ENCODE measurements around the gene ULK4. TPM values are rescaled to one million over a fixed set of nuclear protein-coding genes. Genes with fewer than 3 reads are reported as not detected.

The ULK4 gene
- total RNA-seq, 2 donors from 2014 or later = 30.5 to 31.5 TPM

DNA sequence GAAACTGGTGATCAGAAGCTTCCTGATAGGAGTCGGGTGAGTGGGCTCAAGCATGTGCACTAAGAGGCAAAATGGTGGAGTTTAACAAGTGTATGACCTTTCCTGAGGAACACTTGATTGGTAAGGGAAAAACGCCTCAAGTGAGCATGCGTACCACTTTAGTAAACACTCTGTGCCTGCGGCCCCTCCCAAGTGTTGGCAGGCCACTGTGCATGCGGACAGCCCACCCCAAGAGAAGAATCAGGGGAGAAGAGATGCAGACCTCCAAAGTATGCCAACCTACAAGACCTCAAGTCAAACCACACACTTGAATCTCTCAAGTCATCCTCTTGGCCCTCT is 640.3 kb downstream of the ULK4 start:
- ATAC-seq (no peak), DNase-seq (no peak)
- H3K27me3 Mint-ChIP-seq = no peaks in the 10 kb centered on the region
- H3K27ac Mint-ChIP-seq = no peak overlapping the region
- H3K36me3 Mint-ChIP-seq (ENCODE audit: low read depth) = peaks cover 2% of the 10 kb centered on the region
- H3K9me3 ChIP-seq (ENCODE audit: control insufficient read depth, low read length, poor library complexity, severe bottlenecking) = no peaks in the 10 kb centered on the region
- no peak overlapping the region for H3K4me3 Mint-ChIP-seq
- H3K4me1 Mint-ChIP-seq = no peaks in the 10 kb centered on the region

DNA sequence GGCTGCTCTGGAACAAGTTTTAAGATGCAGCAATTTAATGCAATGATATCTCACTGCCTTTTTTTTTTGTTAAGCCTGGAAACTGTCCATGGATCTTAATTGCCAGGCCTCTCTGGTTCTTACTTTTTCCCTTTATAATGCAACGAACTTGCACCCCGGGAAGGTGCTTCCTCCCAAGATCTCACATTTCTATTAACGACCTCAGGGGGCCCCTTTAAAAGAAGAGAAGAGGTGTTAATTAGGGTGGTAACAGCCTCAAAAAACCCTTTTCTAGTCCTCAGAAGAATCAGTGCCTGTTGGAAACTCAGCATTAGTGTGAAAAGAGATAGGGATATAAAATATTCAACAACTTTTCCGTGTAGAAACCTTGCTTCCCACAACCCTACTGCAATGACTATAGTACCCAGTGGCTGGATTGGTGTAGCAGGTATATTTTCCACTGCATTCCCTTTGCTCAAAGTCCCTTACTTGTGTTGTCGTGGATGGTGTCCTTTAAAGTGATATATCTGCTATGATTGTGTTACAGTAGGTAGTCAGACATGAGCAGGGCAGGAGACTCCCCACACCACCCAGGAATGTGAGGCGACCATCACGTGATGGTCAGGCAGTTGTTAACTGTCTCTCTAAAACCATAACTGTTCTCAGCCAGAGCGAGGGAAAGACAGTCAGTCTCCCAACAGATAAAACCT is 640.8 kb downstream of the ULK4 start:
- DNase-seq (no peak), ATAC-seq (no peak)
- no peaks in the 10 kb centered on the region for H3K4me1 Mint-ChIP-seq
- no peak overlapping the region for H3K4me3 Mint-ChIP-seq
- no peaks in the 10 kb centered on the region for H3K9me3 ChIP-seq (ENCODE audit: control insufficient read depth, low read length, poor library complexity, severe bottlenecking)
- H3K27ac Mint-ChIP-seq = no peak overlapping the region
- no peaks in the 10 kb centered on the region for H3K27me3 Mint-ChIP-seq
- peaks cover 2% of the 10 kb centered on the region for H3K36me3 Mint-ChIP-seq (ENCODE audit: low read depth)

DNA sequence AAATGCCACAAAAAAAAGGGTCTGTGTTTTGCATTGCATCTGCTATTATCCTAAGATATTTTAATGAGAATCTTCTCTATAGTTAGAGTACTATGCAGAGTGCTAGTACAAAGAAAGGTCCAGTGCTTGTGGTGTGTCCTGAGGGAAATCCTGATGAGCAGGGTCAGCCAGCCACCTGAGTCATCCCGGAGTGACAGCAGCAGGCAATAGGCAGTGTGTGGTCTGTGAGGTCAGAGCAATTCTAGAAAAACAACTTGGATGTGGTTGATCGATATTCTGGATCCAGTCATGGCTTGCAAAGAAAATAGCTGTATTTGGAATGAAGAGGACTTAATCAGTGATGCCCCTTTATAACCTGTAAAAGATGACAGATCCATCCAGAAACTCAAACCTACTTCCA is 643.4 kb downstream of the ULK4 start:
- H3K9me3 ChIP-seq (ENCODE audit: control insufficient read depth, low read length, poor library complexity, severe bottlenecking) = no peaks in the 10 kb centered on the region
- Mint-ChIP-seq H3K4me1 (no peaks in the 10 kb centered on the region), H3K27ac (no peak overlapping the region), H3K36me3 (ENCODE audit: low read depth) (peaks cover 2% of the 10 kb centered on the region), H3K4me3 (no peak overlapping the region), H3K27me3 (no peaks in the 10 kb centered on the region)
- ATAC-seq (no peak), DNase-seq (no peak)

DNA sequence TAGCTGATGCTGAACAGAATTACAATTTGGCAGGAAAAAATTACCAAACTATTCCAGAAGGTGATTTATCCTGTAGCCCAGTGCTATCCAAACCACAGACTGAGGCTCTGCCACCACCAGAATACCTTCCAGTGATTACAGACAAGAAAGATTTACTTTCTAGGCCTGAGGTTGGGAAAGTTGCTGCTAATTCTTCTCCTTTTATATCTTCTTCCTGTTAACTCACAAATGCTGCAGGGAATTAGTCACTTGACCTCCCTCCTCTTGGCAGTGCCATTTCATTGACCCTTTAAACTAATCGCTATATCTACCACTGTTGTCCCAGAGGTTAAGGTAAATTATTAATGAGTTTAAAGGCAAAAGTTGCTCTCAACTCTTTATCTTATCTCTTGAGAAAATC is 644.2 kb downstream of the ULK4 start:
- no peak for ATAC-seq
- Mint-ChIP-seq H3K36me3 (ENCODE audit: low read depth) (peaks cover 2% of the 10 kb centered on the region), H3K4me1 (no peaks in the 10 kb centered on the region), H3K4me3 (no peak overlapping the region), H3K27ac (no peak overlapping the region), H3K27me3 (no peaks in the 10 kb centered on the region)
- H3K9me3 ChIP-seq (ENCODE audit: control insufficient read depth, low read length, poor library complexity, severe bottlenecking) = no peaks in the 10 kb centered on the region
- no peak for DNase-seq

DNA sequence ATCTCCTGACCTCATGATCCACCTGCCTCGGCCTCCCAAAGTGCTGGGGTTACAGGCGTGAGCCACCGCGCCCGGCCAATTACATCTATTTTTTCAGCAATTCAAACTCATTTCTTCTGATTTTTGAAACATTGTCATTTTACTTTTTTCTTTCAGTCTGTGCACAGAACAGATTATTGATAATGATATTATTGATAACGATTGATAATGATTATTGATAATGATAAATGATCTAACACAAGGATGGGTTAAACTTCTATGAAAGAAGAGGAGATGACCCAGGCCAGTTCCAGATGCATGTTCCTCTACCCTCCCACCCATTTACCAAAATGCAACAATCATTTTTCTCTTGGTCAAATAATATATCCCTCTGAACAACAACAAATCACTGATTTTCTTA is 644.6 kb downstream of the ULK4 start:
- H3K9me3 ChIP-seq (ENCODE audit: control insufficient read depth, low read length, poor library complexity, severe bottlenecking) = no peaks in the 10 kb centered on the region
- H3K36me3 Mint-ChIP-seq (ENCODE audit: low read depth) = peaks cover 2% of the 10 kb centered on the region
- ATAC-seq (no peak), DNase-seq (no peak)
- no peak overlapping the region for H3K4me3 Mint-ChIP-seq
- no peaks in the 10 kb centered on the region for H3K4me1 Mint-ChIP-seq
- no peak overlapping the region for H3K27ac Mint-ChIP-seq
- H3K27me3 Mint-ChIP-seq = no peaks in the 10 kb centered on the region

DNA sequence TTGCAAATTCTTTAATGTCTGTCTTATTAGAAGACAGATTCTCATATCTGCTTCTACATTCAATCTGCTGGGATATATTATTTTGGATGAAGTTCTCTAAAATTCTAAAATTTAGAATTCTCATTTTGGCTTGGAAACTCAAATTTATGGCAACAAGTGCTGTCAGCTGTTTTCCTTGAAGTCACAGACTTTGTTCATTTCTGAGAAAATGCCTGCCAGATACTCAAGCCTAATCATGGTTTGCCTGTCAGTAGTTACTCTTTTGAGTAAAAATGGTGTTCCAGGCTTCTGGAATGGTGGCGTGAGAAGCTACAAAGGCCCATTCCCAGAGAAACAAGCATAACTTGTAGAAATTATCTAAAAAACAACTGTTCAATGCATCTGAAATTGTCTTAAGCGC is 646.8 kb downstream of the ULK4 start:
- DNase-seq = no peak
- Mint-ChIP-seq H3K36me3 (ENCODE audit: low read depth) (peaks cover 2% of the 10 kb centered on the region), H3K27me3 (no peaks in the 10 kb centered on the region), H3K4me1 (no peaks in the 10 kb centered on the region), H3K4me3 (no peak overlapping the region), H3K27ac (no peak overlapping the region)
- H3K9me3 ChIP-seq (ENCODE audit: control insufficient read depth, low read length, poor library complexity, severe bottlenecking) = no peaks in the 10 kb centered on the region
- no peak for ATAC-seq

DNA sequence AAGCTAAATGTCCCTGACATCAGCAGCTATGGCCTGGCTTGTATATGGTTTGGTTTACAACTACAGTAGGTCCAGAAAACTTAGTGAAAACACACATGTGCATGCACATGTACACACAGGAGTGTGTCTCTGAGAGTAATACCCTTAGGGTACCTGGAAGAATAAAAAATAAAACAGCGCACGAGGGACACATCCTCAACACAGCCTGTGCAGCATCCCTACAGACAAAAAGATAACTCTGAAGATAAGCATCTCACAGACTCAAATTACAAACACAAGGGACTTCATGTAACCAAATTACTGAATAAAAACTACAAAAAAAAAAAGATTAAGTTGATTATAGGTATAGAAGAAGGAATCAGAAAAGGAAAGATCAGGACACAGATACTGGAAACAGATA is 653.8 kb downstream of the ULK4 start:
- no peak overlapping the region for H3K4me3 Mint-ChIP-seq
- no peak for ATAC-seq
- peaks cover 3% of the 10 kb centered on the region for H3K4me1 Mint-ChIP-seq
- no peaks in the 10 kb centered on the region for H3K9me3 ChIP-seq (ENCODE audit: control insufficient read depth, low read length, poor library complexity, severe bottlenecking)
- DNase-seq = no peak
- no peak overlapping the region for H3K27ac Mint-ChIP-seq
- H3K27me3 Mint-ChIP-seq = no peaks in the 10 kb centered on the region
- no peaks in the 10 kb centered on the region for H3K36me3 Mint-ChIP-seq (ENCODE audit: low read depth)

DNA sequence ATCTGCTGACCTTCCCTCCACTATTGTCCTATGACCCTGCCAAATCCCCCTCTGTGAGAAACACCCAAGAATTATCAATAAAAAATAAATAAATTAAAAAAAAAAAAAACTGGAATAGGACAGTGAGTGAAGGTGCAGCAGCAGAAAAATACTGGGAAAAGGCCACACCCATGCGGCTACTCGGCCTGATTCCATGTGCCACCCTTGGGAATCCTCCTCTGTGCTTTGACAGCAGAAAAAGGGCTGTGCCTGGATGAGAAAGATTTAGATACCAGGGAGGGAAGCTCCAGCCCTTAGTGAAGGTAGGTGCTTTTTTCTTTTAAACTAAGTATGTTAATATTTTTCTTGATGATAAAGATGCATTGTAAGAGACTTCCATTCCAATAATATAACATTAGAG is 654.8 kb downstream of the ULK4 start:
- Mint-ChIP-seq H3K27ac (no peak overlapping the region), H3K36me3 (ENCODE audit: low read depth) (no peaks in the 10 kb centered on the region), H3K27me3 (no peaks in the 10 kb centered on the region), H3K4me1 (peaks cover 3% of the 10 kb centered on the region), H3K4me3 (no peak overlapping the region)
- H3K9me3 ChIP-seq (ENCODE audit: control insufficient read depth, low read length, poor library complexity, severe bottlenecking) = no peaks in the 10 kb centered on the region
- ATAC-seq = no peak
- no peak for DNase-seq

DNA sequence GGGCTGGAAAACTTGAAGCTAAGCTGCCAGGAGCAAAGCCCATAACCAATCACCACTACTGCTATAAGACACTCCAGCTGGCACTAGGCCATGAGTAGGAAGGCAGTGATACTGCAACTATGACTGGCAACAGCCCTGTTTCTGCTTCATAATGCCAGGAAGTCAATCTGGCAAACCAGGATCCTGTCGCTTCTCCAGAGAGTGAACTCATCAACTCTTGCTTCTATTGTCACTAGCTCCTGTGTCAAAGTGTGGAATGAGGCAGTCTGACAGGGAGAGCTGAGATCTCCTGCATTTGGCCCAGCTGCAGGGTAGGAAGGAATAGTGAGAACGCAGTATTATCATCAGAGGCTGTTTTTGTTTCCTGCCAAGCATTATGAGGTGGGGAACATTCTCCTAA is 657.3 kb downstream of the ULK4 start:
- peaks cover 3% of the 10 kb centered on the region for H3K4me1 Mint-ChIP-seq
- no peak overlapping the region for H3K27ac Mint-ChIP-seq
- H3K36me3 Mint-ChIP-seq (ENCODE audit: low read depth) = no peaks in the 10 kb centered on the region
- DNase-seq = no peak
- H3K27me3 Mint-ChIP-seq = no peaks in the 10 kb centered on the region
- H3K4me3 Mint-ChIP-seq = no peak overlapping the region
- no peak for ATAC-seq
- no peaks in the 10 kb centered on the region for H3K9me3 ChIP-seq (ENCODE audit: control insufficient read depth, low read length, poor library complexity, severe bottlenecking)

DNA sequence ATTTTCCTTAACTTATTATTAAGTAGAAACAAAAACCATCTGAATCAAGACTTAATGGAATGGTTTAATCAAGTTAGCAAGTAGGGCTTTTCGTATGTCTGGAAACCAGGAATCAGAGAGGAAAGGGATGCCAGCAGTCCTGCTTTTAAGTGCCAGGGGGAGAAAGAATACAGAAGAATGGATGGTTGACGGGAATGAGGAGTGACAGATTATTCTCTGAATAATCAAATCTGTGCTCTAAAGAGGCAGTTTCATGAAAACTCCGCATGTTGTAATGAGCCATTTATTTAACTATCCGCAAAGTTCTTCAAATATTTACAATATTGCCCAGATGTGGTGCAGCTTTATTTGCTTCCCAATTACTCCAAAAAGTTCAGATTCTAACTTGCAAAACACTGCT is 659.6 kb downstream of the ULK4 start:
- H3K9me3 ChIP-seq (ENCODE audit: control insufficient read depth, low read length, poor library complexity, severe bottlenecking) = no peaks in the 10 kb centered on the region
- ATAC-seq = no peak

DNA sequence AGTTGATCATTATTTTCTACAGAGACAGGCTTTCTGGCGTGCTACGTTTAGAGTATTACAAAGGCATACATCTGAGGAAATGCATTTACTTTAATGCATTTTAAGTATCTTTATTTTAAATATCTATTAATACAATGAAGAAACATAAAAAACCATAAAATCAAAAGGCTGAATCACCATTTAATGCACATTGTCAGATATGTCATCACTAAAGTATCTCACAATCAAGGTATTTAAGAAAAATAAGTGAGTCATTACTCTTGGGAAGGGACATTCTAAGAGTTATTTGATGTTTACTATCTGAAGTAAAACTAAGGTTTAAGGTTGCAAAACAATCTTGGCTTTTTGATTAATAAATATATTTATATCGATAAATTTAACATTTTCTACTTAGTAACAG is 660.4 kb downstream of the ULK4 start:
- ATAC-seq (no peak), DNase-seq (no peak)
- Mint-ChIP-seq H3K27ac (no peak overlapping the region), H3K4me1 (peaks cover 3% of the 10 kb centered on the region), H3K36me3 (ENCODE audit: low read depth) (no peaks in the 10 kb centered on the region), H3K4me3 (no peak overlapping the region), H3K27me3 (no peaks in the 10 kb centered on the region)
- no peaks in the 10 kb centered on the region for H3K9me3 ChIP-seq (ENCODE audit: control insufficient read depth, low read length, poor library complexity, severe bottlenecking)

More for the DNA sequence above, 659.6 kb downstream of the ULK4 start:
- no peak overlapping the region for H3K4me3 Mint-ChIP-seq
- no peak overlapping the region for H3K27ac Mint-ChIP-seq
- H3K27me3 Mint-ChIP-seq = no peaks in the 10 kb centered on the region
- H3K36me3 Mint-ChIP-seq (ENCODE audit: low read depth) = no peaks in the 10 kb centered on the region
- peaks cover 3% of the 10 kb centered on the region for H3K4me1 Mint-ChIP-seq
- no peak for DNase-seq

DNA sequence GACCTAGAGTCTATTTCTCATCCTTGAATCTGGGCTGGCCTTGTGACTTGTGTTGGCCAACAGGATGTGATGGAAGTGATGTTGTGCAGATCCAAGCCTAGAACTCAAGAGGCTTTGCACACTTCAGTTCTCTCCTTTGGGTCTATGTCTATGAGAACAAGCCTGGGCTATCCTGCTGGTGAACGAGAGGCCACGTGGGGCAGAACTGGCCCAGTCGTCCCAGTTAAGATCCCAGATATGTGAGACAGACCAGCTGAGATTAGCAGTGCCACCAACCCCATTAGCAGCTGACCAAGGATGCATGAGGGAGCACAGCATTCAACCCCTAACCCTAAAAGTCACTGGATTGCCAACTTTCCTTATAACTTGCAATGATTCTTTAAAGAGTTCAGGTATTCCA is 662.9 kb downstream of the ULK4 start:
- ATAC-seq (no peak), DNase-seq (no peak)
- H3K9me3 ChIP-seq (ENCODE audit: control insufficient read depth, low read length, poor library complexity, severe bottlenecking) = no peaks in the 10 kb centered on the region
- Mint-ChIP-seq H3K4me3 (no peak overlapping the region), H3K27ac (no peak overlapping the region), H3K4me1 (no peaks in the 10 kb centered on the region), H3K36me3 (ENCODE audit: low read depth) (no peaks in the 10 kb centered on the region), H3K27me3 (no peaks in the 10 kb centered on the region)

DNA sequence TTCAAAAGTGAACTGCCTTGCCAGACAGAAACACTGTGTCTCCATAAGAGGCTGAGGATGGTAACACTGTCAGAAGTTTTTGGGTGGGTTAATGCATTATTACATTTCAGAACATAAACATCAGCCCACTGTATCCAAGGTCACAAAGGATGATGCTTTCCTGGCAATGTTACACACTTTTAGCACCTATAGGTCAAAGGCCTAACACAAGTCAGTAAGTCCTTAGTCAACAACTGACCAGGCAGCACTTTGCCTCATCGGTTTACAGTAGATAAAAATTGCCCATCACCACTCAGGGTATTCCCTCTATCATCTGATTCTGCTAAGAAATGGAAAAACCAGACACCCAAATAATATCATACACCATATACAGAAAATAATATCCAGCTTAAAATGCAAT is 664.2 kb downstream of the ULK4 start:
- DNase-seq = no peak
- Mint-ChIP-seq H3K36me3 (ENCODE audit: low read depth) (no peaks in the 10 kb centered on the region), H3K4me1 (no peaks in the 10 kb centered on the region), H3K27me3 (no peaks in the 10 kb centered on the region), H3K4me3 (no peak overlapping the region), H3K27ac (no peak overlapping the region)
- ATAC-seq = no peak
- H3K9me3 ChIP-seq (ENCODE audit: control insufficient read depth, low read length, poor library complexity, severe bottlenecking) = no peaks in the 10 kb centered on the region

DNA sequence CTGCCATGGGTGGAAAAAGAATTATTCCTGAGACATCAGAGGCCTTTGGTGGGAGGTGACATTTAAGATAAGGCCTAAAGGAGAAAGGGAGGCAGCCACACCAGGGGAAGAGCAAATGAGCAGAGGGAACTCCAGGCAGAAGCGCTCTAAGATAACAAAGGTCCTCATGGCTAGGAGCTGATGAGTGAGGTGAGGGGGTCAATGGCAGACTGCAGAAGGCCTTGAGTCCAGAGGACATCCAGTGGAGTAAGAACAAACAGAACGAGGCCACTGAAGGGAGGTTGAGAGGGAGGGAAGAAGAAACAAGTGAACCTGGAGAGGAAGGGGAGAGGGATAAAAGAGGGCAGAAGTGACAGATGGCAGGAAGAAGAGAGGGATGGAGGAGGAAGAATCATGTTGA is 665.3 kb downstream of the ULK4 start:
- Mint-ChIP-seq H3K4me3 (no peak overlapping the region), H3K27ac (no peak overlapping the region), H3K27me3 (no peaks in the 10 kb centered on the region), H3K4me1 (no peaks in the 10 kb centered on the region), H3K36me3 (ENCODE audit: low read depth) (no peaks in the 10 kb centered on the region)
- no peaks in the 10 kb centered on the region for H3K9me3 ChIP-seq (ENCODE audit: control insufficient read depth, low read length, poor library complexity, severe bottlenecking)
- DNase-seq (no peak), ATAC-seq (no peak)

All from T-helper 17 cell (primary cell).